ENCODE measurements around the gene GALNTL6.

The GALNTL6 gene

DNA sequence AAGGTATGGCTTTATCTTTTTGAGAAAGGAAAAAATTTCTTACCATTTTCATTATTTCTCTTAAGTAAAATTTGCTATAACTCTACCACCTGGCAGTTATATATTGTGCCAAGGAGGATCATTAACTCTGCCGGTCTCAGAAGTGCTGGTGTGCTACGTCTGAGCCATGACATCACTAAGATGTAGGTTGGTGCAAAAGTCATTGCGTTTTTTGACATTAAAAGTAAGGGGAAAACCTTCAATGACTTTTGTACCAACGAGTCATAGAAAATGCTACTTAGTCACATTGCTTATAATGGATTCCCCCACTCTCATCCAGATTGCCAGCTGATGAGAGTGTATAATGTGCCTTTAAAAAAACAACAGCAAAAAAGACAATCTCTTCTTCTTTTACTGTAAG lies 786.4 kb downstream of the GALNTL6 start:
- no peak for DNase-seq

DNA sequence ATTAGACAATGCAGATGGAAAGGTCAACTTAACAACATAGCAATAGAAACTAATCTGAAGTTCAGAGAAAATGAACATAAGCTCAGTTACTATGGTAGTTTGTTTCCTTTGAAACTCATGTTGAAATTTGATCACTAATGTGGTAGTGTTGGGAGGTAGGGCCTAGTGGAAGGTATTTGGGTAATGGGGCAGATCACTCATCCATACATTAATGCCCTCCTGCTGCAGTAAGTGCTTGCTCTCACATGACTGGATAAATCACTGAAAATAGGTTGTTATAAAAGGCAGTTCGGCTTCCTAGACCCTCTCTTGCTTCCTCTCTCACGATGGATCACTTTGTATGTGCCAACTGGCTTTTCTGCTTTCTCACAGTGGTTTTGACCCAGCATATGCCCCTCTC lies 788.0 kb downstream of the GALNTL6 start:
- DNase-seq = no peak

DNA sequence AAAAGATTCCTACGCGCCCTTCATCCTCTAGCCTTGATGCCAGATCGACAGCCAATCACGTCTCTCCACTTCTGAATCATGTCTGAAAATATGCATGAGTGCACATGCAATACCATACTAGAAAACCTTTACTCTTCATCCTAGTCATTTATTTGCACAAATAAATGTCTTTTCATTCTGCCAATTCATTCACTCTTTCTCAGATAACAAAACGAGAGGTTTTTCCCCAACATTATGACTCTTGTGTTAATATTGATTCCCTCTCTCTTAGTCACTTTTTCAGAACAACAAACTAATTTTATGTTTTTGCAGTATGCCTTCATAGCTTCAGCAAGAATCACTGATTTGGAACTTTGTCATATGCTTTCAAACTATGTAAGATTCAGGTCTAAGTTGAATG lies 806.0 kb downstream of the GALNTL6 start:
- DNase-seq = no peak

DNA sequence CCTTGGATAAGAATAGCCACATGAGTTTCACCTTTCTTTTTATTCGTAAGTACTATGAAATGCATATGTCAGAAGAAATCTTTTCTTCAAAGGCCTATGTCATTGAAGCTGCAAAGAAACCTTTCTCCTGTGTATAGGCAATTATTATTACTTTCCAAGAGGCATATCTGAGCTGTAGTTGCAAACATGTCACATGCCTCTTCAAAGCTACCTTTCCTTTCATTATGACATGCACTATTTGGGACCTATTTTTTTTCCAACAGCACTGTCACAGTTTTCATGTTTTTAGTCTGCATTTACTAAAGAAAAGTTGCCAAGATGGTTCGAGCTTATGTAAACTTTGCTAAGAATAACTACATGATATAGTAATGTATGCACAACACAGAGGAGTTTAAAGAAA lies 806.6 kb downstream of the GALNTL6 start:
- no peak for DNase-seq

DNA sequence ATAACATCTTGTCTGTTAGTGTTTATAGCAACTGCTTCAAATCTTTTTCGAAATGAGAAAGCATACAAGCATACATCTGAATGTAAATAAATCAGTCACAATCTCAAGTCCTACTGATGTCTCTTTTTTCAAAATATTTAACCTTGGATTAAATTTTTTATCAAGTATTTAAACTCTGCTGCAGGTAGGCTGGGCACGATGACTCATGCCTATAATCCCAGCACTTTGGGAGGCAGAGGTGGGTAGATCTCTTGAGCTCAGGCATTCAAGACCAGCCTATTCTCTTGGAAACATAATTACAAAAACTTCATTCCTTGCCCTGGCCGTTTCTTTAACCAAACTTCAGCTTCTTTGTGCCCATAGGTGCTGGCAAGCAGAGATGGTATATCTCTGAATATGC lies 815.1 kb downstream of the GALNTL6 start:
- no peak for DNase-seq

DNA sequence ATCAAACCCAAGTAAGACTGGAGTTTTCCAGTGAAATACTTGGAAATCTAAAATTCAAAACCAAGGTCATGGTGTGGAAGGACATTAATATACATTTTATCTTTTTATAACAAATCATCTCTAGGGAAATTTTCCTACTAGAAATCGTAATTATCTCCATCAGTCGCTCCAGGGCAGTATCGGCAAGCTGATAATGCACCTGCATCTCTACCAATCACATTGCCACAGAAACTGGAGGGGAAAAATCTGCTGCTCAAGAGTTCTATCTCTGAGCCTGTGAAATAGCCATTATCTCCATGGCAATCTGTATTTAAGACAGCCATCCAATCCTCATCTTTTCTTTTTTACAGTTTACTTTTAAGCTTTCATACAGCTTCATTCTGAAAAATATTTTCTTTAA lies 817.1 kb downstream of the GALNTL6 start:
- DNase-seq = no peak

DNA sequence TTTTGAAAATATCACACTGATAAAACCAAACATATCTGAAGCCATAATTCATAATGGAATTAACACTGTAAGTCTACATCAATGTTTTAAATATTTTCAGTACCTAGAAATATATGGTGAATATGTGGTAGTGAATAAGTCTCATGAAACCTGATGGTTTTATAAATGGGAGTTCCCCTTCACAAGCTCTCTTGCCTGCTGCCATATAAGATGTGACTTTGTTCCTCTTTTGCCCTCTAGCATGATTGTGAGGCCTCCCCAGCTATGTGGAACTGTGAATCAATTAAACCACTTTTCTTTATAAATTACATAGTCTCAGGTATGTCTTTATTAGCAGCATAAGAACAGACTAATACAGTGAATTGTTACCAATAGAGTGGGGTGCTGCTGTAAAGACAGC lies 818.6 kb downstream of the GALNTL6 start:
- DNase-seq = no peak

DNA sequence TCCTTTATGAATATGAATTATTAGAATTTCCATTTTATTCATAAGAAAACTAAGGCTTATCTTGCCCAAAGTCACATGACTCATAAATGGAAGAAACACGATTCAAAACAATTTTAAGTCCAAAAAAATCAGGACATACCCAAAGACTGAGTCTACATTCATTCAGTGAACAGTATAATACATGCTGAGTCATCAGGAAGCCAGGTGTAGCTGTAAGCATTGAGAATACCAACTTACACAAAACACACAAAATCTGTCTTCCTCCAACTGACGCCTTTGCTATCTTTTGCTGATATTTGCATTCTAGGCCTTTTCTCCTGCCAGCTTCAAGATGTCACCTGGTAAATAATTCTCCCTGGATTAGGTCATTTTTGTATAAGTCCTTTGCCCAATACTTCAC lies 835.3 kb downstream of the GALNTL6 start:
- no peak for DNase-seq

DNA sequence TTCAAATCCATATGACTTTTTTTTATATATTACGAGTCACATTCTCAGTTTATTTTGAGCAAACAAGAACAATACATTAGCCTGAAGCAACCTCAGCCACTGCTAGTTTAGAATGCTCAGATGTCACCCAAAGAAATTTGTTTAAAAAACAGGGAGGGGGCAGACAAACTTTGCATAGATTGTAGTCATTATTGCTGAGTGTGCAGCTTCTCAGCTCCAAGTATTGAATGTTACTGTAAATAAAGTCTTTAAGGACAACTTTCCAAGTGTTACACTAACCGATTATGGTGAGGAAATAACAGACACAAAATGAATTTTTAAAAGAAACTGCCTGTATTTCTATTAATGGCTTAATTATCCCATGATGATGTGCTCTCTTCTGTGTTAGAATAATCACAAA lies 835.9 kb downstream of the GALNTL6 start:
- DNase-seq = no peak

DNA sequence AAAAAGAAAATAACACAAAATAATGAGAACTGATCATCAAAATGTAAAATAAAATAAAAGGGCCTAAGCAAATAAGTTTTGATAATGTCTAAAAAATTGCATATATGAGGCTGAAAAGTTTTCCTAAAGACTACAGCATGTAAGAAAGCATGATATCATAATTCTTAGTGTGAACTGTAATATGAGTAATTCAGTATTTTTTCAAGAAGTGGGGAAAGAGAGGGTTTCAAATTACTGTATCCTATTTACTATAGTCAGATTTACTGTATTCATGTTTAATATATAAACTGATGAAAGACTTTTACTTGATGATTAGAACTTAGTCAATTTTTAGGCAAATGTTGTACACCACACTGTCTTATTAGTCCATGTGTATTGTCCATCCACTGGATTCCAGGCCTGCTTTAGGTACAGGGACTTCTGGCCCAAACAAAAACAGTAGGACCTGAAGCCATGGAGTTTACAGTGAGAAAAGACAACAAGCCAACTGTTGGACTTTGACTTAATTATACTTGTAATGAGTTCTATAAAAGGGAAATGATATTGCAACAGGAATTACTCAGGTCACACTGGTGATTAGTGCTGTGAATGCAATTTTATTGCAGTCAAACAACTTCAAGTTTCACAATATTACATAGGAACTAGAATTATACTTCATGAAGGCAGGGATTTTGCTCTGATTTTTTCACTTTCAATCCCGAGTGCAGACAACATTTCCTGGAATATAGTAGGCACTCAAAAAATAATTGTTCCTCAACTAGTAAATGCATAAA lies 837.7 kb downstream of the GALNTL6 start:
- no peak for DNase-seq

DNA sequence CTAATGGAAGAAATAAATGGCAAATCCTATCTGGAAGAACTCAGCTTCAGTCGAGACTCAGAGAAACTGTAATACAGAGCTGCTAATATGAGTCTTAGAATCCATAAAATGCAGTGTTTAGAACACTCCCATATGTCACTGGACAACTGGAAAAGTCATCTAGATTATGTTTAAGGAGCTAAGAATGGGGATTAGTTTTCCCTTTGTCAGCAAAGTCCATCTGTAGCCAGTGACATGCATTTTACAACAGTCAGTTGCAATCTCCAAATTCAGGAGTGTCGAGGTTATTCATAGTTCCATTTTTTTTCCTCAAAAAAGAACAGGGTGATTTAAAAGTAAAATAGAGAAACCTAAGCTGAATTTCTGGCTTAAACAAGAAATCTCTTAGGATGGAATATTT lies 838.8 kb downstream of the GALNTL6 start:
- DNase-seq = no peak

DNA sequence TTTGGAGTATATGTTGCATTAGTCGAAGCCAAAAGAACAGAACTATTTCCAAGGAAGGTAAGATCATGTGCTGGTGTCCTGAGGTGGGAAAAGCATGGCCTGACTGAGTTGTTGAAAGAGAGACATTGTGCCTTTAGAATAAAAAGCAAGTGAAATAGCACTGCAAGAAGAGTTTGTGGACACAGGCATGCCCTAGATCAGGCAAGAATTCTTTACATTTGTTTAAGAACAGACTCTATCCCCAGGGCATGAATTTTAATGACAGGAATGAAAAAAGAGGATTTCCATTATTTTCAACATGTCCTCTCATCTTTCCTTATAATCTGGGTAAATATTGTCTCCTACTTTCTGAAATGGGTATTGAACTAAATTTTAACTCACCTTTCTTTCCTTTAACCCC lies 839.2 kb downstream of the GALNTL6 start:
- DNase-seq = no peak

DNA sequence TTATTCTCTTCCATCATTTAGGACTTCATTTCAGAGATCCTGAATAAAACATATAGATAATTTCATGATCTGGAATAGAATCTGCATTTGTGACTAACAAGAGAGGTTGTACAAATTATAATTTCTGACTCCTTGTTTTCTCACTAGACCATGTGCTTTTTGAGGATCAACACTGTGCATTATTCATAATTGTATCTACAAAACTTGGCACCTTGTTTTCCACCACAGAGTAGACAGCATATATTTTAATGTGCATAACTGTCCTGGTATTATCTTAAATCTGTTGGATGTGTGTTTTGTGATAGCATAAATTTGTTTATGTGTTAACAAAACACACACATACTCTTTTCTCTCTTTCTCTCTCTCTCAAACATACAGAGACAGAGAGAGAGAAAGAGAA lies 840.5 kb downstream of the GALNTL6 start:
- DNase-seq = no peak

DNA sequence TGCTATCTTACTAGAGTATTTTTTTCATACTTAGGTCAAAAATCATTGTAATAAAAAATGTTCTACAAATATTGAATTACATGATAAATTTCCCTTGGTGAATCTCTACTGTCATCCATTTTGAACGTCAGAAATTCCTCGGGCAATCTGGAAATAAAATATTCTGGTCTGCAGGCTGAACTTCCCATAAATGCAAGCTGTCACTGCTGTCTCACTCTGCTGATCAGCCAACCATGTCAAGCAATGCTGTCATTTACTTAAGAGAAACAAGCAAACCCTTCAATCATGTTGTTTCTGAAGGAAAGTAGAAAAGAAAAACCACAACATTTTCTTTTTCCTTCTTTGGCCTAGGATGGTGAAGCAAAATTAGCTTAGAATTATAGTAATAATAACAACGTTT lies 841.3 kb downstream of the GALNTL6 start:
- no peak for DNase-seq

DNA sequence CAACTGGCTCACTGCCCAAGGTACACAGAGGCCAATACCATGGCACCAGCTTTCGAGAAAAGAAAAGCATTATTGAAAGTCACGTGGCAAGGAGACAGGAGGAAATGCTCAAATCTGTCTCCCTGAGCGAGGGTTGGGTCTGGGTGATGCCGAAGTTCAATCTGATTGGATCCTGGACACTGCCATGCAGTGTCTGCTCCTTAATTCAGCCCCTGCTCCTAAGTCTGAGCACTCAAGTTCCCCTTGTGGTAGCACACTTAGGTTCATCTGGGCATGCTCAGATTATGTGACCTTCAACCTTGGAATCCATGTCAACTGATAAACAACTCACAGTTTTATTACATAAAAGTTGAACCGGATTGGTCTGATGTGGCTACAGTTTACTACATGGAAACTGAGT lies 842.9 kb downstream of the GALNTL6 start:
- DNase-seq = no peak

DNA sequence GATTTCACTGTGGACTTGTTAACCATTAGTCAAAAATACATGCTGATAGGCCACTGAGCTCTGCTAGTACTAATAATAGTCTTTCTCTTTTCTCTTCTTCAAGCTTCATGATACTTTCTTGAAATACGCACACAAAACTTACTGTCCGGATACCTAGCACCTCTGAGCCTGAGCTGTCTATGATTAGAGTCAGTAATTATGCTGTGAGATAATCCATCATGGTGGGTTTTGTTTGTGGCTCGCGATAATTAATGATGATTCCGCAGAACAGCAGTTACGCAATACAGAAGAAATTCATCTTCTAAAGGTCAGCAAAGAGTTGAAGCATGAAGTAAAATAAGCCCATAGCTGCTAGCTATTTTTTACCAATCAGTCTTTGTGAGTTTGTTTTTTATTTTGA lies 843.9 kb downstream of the GALNTL6 start:
- DNase-seq = no peak

DNA sequence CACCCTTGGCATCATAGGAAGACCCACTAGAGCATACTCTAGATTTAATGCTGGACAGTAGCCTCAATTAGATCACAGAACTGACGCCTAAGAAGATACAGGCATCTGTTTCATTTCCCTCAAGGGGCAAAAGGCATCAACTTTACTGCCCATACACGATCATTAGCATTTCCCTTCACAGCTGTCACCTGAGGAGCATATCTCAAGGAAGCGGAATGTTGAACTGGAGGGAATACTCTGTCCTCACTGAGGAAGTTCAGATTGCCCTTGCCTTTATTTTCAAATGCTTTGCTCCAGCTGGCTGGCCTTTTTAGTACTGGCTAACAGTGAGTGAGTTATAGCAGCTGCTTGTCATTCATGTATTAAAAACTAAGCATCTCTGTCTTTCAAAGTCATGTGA lies 847.0 kb downstream of the GALNTL6 start:
- no peak for DNase-seq

DNA sequence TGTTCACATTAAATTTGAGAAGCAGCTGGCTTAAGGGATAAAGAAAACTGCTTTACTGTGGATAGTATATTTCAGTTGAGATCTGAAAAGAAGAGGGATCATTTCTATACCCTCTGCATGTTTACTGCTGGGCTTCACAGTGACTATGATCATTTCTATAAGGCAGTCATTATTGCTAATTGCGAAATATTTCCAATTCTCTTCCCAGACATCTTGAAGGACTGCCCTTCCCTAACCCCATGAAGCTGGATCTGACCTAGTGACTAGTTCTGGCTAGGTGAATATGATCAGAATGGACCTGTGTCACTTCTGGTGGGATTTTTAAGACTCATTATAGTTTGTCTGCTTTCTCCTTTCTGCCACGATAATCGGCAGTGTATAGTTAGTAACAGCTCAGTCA lies 848.9 kb downstream of the GALNTL6 start:
- no peak for DNase-seq

DNA sequence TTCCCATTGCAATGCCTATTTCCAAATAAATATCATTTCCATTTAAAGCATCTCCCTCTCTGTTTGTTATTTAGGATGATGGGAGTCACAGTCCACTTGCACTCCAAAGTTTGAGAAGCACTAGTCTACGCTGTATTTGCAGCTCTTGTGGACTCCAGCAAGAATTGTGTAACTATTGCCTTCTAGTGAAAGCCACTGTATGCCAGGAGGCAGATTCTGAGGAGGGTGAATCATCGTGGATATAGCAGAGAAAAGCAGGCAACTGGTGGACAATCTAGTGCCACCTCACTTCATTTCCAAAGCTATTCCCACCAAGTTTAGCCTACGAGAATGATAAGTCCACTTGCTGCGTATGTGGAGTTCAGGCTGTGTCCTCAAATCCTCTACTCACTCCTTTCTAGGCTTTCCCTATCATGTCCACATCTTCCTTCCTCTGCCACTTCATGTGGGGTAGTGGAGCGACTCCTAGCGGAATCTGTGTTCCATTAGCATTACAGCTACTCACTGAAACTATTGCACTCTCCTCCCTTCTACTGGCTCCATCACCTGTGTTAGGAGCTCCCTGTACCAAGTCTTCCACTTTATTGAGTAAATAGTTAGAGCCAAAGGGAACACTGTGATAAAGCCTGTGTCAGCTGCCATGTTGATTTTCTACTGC lies 853.6 kb downstream of the GALNTL6 start:
- no peak for DNase-seq

DNA sequence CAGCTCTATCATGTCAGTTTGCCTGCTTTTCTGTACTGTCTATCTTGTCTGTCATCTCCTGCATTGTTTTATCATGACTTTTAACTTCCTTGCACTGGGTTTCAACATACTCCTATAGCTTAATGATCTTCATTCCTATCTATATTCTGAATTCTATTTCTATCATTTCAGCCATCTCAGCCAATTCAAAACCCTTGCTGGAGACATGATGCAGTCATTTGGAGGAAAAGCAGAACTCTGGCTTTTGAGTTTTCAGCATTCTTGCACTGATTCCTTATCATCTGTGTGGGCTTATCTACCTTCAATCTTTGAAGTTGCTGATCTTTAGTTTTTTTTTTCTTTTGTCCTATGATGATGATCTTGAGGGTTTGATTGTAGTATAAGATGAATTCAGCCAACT lies 861.6 kb downstream of the GALNTL6 start:
- no peak for DNase-seq

DNA sequence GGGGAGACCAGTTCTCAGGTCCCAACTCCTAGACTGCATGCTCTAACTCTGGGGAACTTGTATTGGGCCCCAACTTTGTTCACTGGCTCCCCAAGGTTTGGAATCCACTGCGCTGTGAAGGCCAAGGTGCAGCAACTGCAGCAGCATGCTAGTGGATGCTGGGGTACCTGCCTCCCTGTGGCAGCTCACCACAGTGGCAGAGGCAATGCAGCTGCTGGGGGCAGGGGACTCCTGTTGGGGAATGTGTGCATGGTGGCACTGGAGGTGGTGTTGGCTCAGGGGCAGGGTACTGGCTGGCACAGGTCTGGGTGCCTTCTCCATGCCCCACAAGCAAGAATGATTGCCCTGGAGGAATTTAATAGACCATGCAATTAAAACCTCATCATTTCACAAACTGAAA lies 862.0 kb downstream of the GALNTL6 start:
- no peak for DNase-seq

DNA sequence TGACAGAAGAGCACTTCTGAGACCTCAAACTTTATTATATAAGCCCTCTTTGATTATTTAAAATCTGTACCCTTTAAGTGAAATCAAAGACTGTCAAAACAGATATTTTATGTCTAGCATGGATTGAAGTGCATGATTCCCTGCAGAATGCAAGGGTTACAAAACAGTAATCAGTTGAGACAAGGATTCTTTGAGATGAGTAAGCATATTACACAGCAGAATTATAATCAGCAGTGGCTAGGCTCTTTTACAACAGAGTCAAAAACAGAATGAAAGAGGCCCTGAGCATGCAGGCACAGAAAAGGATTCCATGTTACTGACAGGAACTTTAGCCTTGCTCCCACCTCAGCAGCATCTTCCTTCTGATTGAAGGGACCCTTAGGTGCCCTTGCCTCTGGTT lies 867.5 kb downstream of the GALNTL6 start:
- DNase-seq = no peak

DNA sequence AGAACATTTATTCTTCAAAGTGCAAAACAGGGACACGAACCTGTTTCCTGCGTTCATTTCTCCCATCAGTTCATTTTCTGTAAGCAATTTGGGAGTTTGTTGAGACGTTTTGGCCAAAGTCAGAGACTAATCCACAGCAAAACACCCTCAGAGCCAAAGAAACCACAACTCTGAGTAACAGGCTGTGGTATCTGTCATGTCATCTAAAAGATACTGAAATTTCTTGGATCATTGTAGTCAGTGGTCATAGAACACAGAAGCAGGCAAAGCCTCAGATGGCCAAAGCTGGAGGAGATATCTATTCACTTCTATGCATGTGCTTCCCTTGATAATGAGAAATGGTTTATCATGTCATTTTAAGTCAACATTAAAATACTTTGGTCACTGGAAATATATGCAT lies 869.8 kb downstream of the GALNTL6 start:
- no peak for DNase-seq

DNA sequence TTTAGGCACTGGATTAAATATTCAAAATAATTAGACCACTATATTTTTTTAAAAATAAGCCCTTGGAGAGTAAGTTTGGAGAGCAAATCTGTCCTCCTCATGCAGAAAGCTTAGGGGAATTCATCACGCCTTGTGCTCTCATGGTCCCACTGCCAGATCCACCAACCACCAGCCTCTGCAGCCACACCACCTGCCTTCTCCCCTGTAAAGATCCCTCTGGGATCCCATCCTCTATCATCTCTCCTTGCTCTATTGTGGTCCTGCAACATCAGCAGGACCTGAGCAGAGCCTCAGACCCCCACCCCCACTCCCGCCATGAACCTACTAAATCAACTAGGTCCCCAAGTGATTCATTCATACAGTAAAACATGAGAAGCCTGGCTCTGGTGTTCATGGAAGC lies 872.8 kb downstream of the GALNTL6 start:
- no peak for DNase-seq

DNA sequence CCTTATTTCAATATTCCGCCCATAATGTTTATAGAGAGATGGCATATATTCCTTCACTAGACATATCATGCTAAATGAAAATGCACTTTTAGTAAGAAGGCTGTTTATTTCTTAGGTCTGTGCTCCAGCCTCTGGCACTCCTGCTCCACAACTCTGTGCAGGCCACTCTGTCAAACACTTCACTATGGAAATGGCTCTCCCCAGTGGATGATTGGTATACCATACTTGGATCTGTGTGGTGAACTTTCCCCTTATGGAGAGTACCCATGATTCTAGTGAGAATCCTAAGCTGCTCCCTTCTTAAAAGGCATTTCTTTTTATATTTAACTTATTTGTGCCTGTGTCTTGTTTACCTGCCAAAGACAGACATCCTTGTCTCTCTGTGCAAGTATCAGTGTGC lies 875.3 kb downstream of the GALNTL6 start:
- no peak for DNase-seq

Data from NCI-H1417 treated with DMSO at 0.1 percent for 48 hours (cell line).